Glutamatergic neuron (in vitro differentiated cells): ENCODE results near the gene CAND2. TPM values are rescaled to one million over a fixed set of nuclear protein-coding genes. Genes with fewer than 3 reads are reported as not detected.

Experiments
- DNase-seq: peaks from one replicate; pipeline ENCODE4 v3.0.0; 2022
- H3K27ac Mint-ChIP-seq: one replicate; pipeline ENCODE4 v1.8.0; 2020; ENCODE audit warnings: mild to moderate bottlenecking, mixed read lengths, inconsistent platforms; ENCODE audit not compliant: unreplicated experiment
- H3K27me3 Mint-ChIP-seq: one replicate; pipeline ENCODE4 v1.8.0; 2020; ENCODE audit warnings: mild to moderate bottlenecking, moderate library complexity, mixed read lengths, inconsistent platforms; ENCODE audit not compliant: unreplicated experiment
- H3K36me3 Mint-ChIP-seq: one replicate; pipeline ENCODE4 v1.8.0; 2020; ENCODE audit warnings: mild to moderate bottlenecking, mixed read lengths, inconsistent platforms; ENCODE audit not compliant: unreplicated experiment
- H3K4me1 Mint-ChIP-seq: one replicate; pipeline ENCODE4 v1.8.0; 2020; ENCODE audit warnings: mild to moderate bottlenecking, low read depth, mixed read lengths, inconsistent platforms; ENCODE audit not compliant: unreplicated experiment
- H3K4me3 Mint-ChIP-seq: one replicate; pipeline ENCODE4 v1.8.0; 2020; ENCODE audit warnings: mild to moderate bottlenecking, mixed read lengths, inconsistent platforms; ENCODE audit not compliant: unreplicated experiment
- H3K9me3 Mint-ChIP-seq: one replicate; pipeline ENCODE4 v1.8.0; 2020; ENCODE audit warnings: mild to moderate bottlenecking, moderate library complexity, mixed read lengths, inconsistent platforms; ENCODE audit not compliant: unreplicated experiment
- CTCF ChIP-seq: fragments of 200-600 bp; sonication (generic); IDR thresholded peaks from one replicate; pipeline ENCODE4 v1.5.0; 2021; ENCODE audit not compliant: partially characterized antibody, unreplicated experiment
- total RNA-seq: library from RNA; stranded (reverse); fragmentation: NEBNext Ultra II Directional; extraction: Animal tissue kit (Norgen Biotek cat#: 25700); gene quantifications from one replicate; pipeline ENCODE4 v1.2.1, GENCODE V29; 2021; ENCODE audit not compliant: unreplicated experiment

CAND2 gene
- total RNA-seq, 1 donor from 2014 or later, result 8.8 TPM

- DNase-seq, result no peak
- H3K36me3 Mint-ChIP-seq, result no peaks in the 10 kb centered on the region
- H3K27me3 Mint-ChIP-seq, result peaks cover 3% of the 10 kb centered on the region
- no peak for TF ChIP-seq CTCF
- no peak overlapping the region for H3K4me3 Mint-ChIP-seq
- H3K4me1 Mint-ChIP-seq, result no peaks in the 10 kb centered on the region
- H3K27ac Mint-ChIP-seq, result no peak overlapping the region
- H3K9me3 Mint-ChIP-seq, result peaks cover 5% of the 10 kb centered on the region
These were observed 2.8 kb upstream of the CAND2 start for GRCh38 chr3:12793701-12794100.

- TF ChIP-seq CTCF, result no peak
- no peaks in the 10 kb centered on the region for H3K36me3 Mint-ChIP-seq
- H3K27me3 Mint-ChIP-seq, result peaks cover 5% of the 10 kb centered on the region
- peaks cover 5% of the 10 kb centered on the region for H3K9me3 Mint-ChIP-seq
- H3K4me1 Mint-ChIP-seq, result no peaks in the 10 kb centered on the region
- no peak for DNase-seq
- peak overlapping the region; percentile 73 for H3K4me3 Mint-ChIP-seq
- H3K27ac Mint-ChIP-seq, result no peak overlapping the region
These were observed 828 bp downstream of the CAND2 start for GRCh38 chr3:12797124-12797891.

GRCh38 chr3:12797892-12798558 is 1.5 kb downstream of the CAND2 start:
- Mint-ChIP-seq H3K4me1 (no peaks in the 10 kb centered on the region), H3K36me3 (no peaks in the 10 kb centered on the region), H3K27ac (no peak overlapping the region), H3K9me3 (peaks cover 5% of the 10 kb centered on the region), H3K27me3 (peaks cover 5% of the 10 kb centered on the region), H3K4me3 (peak overlapping the region; percentile 31)
- no peak for TF ChIP-seq CTCF
- no peak for DNase-seq

GRCh38 chr3:12798559-12799179 is 2.2 kb downstream of the CAND2 start:
- H3K27ac Mint-ChIP-seq, result no peak overlapping the region
- H3K4me1 Mint-ChIP-seq, result no peaks in the 10 kb centered on the region
- H3K36me3 Mint-ChIP-seq, result no peaks in the 10 kb centered on the region
- peaks cover 5% of the 10 kb centered on the region for H3K9me3 Mint-ChIP-seq
- no peak overlapping the region for H3K4me3 Mint-ChIP-seq
- no peak for TF ChIP-seq CTCF
- H3K27me3 Mint-ChIP-seq, result peaks cover 5% of the 10 kb centered on the region
- DNase-seq, result no peak
